Ishikawa (cell line): ENCODE data around the gene EXOC3L4.

Experiments used
- CEBPB ChIP-seq: IDR thresholded peaks from 2 replicates; pipeline ENCODE4 v1.6.1; 2012
- EGR1 ChIP-seq: IDR thresholded peaks from 2 replicates; pipeline ENCODE4 v1.6.1; 2012
- EP300 ChIP-seq: IDR thresholded peaks from 2 replicates; pipeline ENCODE4 v1.6.1; 2012; ENCODE audit warnings: borderline replicate concordance
- FOXM1 ChIP-seq: IDR thresholded peaks from 2 replicates; pipeline ENCODE4 v1.6.1; 2012; ENCODE audit warnings: low read depth, borderline replicate concordance
- RAD21 ChIP-seq: IDR thresholded peaks from 2 replicates; pipeline ENCODE4 v1.6.1; 2012; ENCODE audit warnings: low read depth
- TAF1 ChIP-seq: IDR thresholded peaks from 2 replicates; pipeline ENCODE4 v1.6.1; 2012; ENCODE audit warnings: low read depth, mild to moderate bottlenecking
- TCF12 ChIP-seq: IDR thresholded peaks from 2 replicates; pipeline ENCODE4 v1.6.1; 2012; ENCODE audit warnings: low read depth
- TEAD4 ChIP-seq: IDR thresholded peaks from 2 replicates; pipeline ENCODE4 v1.6.1; 2012
- YY1 ChIP-seq: IDR thresholded peaks from 2 replicates; pipeline ENCODE4 v1.6.1; 2012; ENCODE audit warnings: low read depth
- ZBTB7A ChIP-seq: IDR thresholded peaks from 2 replicates; pipeline ENCODE4 v1.6.1; 2012; ENCODE audit warnings: low read depth
- TF ChIP-seq, protein P1 (sequence below): IDR thresholded peaks from 2 replicates; pipeline ENCODE4 v1.6.1; 2012; ENCODE audit warnings: low read depth, mild to moderate bottlenecking
- TF ChIP-seq, protein P2 (sequence below): IDR thresholded peaks from 2 replicates; pipeline ENCODE4 v1.6.1; 2012
- TF ChIP-seq, protein P3 (sequence below): IDR thresholded peaks from 2 replicates; pipeline ENCODE4 v1.6.1; 2012

Gene EXOC3L4

DNA sequence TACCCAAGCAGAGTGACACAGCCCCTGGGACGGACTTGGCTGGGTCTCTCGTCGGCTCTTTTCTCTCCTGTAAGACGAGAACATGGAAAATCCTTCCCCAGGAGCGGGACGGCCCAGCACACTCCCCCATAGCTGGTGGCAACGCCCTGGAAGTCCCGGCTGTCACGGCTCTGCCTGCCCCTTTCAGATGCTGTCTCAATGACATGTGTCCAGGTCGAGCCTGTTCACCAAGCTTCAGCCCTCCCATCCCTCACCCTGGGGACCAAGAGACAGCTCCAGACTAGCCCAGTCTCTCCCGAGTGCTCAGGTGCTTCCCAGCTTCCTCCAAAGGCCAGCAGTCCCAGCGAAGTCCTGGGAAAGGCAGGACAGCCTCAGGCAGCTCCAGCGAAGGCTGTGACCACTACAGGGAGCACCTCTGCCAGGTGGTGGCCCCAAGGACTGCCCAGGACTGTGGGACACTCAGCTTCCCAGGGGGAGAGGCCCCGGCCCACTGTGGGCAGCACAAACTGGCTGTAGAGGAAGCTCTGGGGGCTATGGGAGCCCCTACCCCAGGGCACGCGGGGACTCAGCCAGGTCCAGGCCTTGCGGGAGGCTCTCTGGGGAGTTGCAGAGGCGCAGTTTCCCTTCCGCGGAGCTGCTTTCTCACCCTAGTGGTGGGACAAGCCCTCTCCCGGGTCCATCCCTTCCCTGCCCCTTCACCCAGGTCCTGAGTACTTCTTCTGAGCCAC is 62.3 kb downstream of the EXOC3L4 start:
- TF ChIP-seq, protein P1, sequence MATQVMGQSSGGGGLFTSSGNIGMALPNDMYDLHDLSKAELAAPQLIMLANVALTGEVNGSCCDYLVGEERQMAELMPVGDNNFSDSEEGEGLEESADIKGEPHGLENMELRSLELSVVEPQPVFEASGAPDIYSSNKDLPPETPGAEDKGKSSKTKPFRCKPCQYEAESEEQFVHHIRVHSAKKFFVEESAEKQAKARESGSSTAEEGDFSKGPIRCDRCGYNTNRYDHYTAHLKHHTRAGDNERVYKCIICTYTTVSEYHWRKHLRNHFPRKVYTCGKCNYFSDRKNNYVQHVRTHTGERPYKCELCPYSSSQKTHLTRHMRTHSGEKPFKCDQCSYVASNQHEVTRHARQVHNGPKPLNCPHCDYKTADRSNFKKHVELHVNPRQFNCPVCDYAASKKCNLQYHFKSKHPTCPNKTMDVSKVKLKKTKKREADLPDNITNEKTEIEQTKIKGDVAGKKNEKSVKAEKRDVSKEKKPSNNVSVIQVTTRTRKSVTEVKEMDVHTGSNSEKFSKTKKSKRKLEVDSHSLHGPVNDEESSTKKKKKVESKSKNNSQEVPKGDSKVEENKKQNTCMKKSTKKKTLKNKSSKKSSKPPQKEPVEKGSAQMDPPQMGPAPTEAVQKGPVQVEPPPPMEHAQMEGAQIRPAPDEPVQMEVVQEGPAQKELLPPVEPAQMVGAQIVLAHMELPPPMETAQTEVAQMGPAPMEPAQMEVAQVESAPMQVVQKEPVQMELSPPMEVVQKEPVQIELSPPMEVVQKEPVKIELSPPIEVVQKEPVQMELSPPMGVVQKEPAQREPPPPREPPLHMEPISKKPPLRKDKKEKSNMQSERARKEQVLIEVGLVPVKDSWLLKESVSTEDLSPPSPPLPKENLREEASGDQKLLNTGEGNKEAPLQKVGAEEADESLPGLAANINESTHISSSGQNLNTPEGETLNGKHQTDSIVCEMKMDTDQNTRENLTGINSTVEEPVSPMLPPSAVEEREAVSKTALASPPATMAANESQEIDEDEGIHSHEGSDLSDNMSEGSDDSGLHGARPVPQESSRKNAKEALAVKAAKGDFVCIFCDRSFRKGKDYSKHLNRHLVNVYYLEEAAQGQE: no peak
- TF ChIP-seq, protein P2, sequence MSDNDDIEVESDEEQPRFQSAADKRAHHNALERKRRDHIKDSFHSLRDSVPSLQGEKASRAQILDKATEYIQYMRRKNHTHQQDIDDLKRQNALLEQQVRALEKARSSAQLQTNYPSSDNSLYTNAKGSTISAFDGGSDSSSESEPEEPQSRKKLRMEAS: no peak

DNA sequence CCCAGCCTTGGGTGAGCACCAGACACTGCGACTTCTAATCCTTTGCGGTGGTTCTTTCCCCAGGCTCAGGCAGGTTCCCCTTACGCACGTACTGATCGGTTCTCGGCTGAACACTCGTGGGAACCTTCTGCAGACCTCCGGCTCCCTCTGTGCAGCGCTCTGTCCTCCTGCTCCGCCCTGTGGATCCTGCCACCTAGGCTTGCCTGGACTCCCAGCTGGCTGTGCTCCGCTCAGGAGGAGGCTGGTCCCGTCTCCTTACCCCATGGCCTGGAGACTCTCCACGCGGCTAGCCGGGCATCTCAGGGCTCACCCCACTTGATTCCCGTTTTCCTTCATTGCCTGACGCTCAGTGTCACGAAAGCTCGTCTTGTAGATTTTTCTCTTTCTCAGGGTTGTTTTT is 63.4 kb downstream of the EXOC3L4 start:
- TF ChIP-seq YY1 (no peak), RAD21 (no peak), TCF12 (no peak), EP300 (no peak), ZBTB7A (no peak), CEBPB (no peak), TEAD4 (no peak), FOXM1 (no peak), EGR1 (no peak), TAF1 (no peak)
- TF ChIP-seq, protein P2: no peak
- TF ChIP-seq, protein P3, sequence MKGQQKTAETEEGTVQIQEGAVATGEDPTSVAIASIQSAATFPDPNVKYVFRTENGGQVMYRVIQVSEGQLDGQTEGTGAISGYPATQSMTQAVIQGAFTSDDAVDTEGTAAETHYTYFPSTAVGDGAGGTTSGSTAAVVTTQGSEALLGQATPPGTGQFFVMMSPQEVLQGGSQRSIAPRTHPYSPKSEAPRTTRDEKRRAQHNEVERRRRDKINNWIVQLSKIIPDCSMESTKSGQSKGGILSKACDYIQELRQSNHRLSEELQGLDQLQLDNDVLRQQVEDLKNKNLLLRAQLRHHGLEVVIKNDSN: no peak
- TF ChIP-seq, protein P1: no peak

DNA sequence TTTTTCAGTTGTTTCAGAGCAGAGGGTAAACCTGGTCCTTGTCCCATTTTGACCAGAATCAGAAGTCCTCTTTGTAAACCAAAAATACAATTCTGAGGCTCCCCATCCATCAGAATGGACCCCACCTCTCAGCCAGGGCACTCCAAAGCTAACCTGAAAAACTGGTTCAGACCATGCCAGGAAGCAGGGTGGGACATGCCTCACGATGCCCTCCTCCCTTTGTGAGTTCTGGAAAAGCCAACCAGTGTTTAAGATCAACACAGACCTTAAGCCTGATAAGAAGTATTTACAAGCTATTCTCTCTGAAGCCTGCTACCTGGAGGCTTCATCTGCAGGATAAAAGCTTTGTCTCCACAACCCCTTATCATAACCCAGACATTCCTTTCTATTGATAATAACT is 64.2 kb downstream of the EXOC3L4 start:
- no peak for TF ChIP-seq YY1
- no peak for TF ChIP-seq TCF12
- TF ChIP-seq TEAD4: no peak
- TF ChIP-seq, protein P2: no peak; the same call in 1 of the 2 replicates
- no peak for TF ChIP-seq RAD21
- TF ChIP-seq, protein P3: no peak
- TF ChIP-seq, protein P1: no peak
- no peak for TF ChIP-seq TAF1
- TF ChIP-seq ZBTB7A: no peak
- no peak for TF ChIP-seq FOXM1
